Measurements from ENCODE around the gene MRPL48.

Gene MRPL48

GRCh38 chr11:73758451-73758850 lies 29.2 kb upstream of the MRPL48 start:
- TF ChIP-seq CTCF (IDR thresholded peaks at IDR 0.05; ENCODE audit: low read depth, low read length) = no peak
- peak overlapping the region; percentile 74 to 88 for H3K4me3 ChIP-seq (replicated peaks in 1 of 2; ENCODE audit: low read depth in 2 of 2, low read length in 2 of 2)
- no peak for DNase-seq (ENCODE audit: low read depth in 2 of 2)

- peak; percentile 41 to 43 for DNase-seq (ENCODE audit: low read depth in 2 of 2)
- TF ChIP-seq CTCF (IDR thresholded peaks at IDR 0.05; ENCODE audit: low read depth, low read length) = peak; percentile 27
- H3K4me3 ChIP-seq (replicated peaks in 1 of 2; ENCODE audit: low read depth in 2 of 2, low read length in 2 of 2) = peak overlapping the region; percentile 74 to 88
Measured at GRCh38 chr11:73759610-73760134, 28.0 kb upstream of the MRPL48 start.

- no peak for TF ChIP-seq CTCF (IDR thresholded peaks at IDR 0.05; ENCODE audit: low read depth, low read length)
- H3K4me3 ChIP-seq (replicated peaks in 1 of 2; ENCODE audit: low read depth in 2 of 2, low read length in 2 of 2) = peak overlapping the region; percentile 74 to 88
- peak; percentile 43 to 59 for DNase-seq (ENCODE audit: low read depth in 2 of 2)
Measured at GRCh38 chr11:73760135-73760678, 27.5 kb upstream of the MRPL48 start.

GRCh38 chr11:73760679-73761402 lies 26.8 kb upstream of the MRPL48 start, which contains the start of gene RAB6A:
RAB6A (minus strand) TSS chr11:73761074; CDS start chr11:73760635, 439 bp downstream.
- DNase-seq (ENCODE audit: low read depth in 2 of 2) = peak; percentile 100
- peak within 1 kb of the TSS; percentile 74 to 88 for H3K4me3 ChIP-seq (replicated peaks in 1 of 2; ENCODE audit: low read depth in 2 of 2, low read length in 2 of 2)
- TF ChIP-seq CTCF (IDR thresholded peaks at IDR 0.05; ENCODE audit: low read depth, low read length) = peak; percentile 33

GRCh38 chr11:73761403-73761945 lies 26.2 kb upstream of the MRPL48 start:
- no peak for DNase-seq (ENCODE audit: low read depth in 2 of 2)
- no peak for TF ChIP-seq CTCF (IDR thresholded peaks at IDR 0.05; ENCODE audit: low read depth, low read length)
- peak overlapping the region; percentile 17 to 74 for H3K4me3 ChIP-seq (replicated peaks in 1 of 2; ENCODE audit: low read depth in 2 of 2, low read length in 2 of 2)

GRCh38 chr11:73762732-73763131 lies 24.9 kb upstream of the MRPL48 start:
- H3K4me3 ChIP-seq (replicated peaks in 1 of 2; ENCODE audit: low read depth in 2 of 2, low read length in 2 of 2) = no peak overlapping the region
- no peak for DNase-seq (ENCODE audit: low read depth in 2 of 2)
- TF ChIP-seq CTCF (IDR thresholded peaks at IDR 0.05; ENCODE audit: low read depth, low read length) = no peak

Data from cardiac fibroblast (primary cell).